Activated CD4-positive, alpha-beta T cell treated with anti-CD3 and anti-CD28 coated beads, Interleukin-2, amount 10 ng/mL, durations not matched to agents 24 days and 14 days (primary cell): ENCODE data around the gene FAN1. TPM values are rescaled to one million over a fixed set of nuclear protein-coding genes. Genes with fewer than 3 reads are reported as not detected.

Source experiments
- DNase-seq: peaks from one replicate; pipeline ENCODE4 v3.0.0; 2022
- H3K27ac Mint-ChIP-seq: one replicate; pipeline ENCODE4 v1.8.0; 2022; ENCODE audit warnings: mild to moderate bottlenecking, mixed read lengths
- H3K27me3 Mint-ChIP-seq: one replicate; pipeline ENCODE4 v1.8.0; 2022; ENCODE audit warnings: mixed read lengths
- H3K36me3 Mint-ChIP-seq: one replicate; pipeline ENCODE4 v1.8.0; 2022; ENCODE audit warnings: low read depth, mild to moderate bottlenecking, mixed read lengths
- H3K4me1 Mint-ChIP-seq: one replicate; pipeline ENCODE4 v1.8.0; 2021; ENCODE audit warnings: mixed read lengths
- H3K4me3 Mint-ChIP-seq: one replicate; pipeline ENCODE4 v1.8.0; 2022; ENCODE audit warnings: mild to moderate bottlenecking, moderate library complexity, mixed read lengths
- H3K9me3 Mint-ChIP-seq: one replicate; pipeline ENCODE4 v1.8.0; 2021; ENCODE audit warnings: mixed read lengths
- intact Hi-C: fragments of 100-400 bp; cut with micrococcal nuclease; formaldehyde crosslinking; loops from one replicate; pipeline ENCODE4 v1.15.1; 2023
- total RNA-seq: library from RNA; stranded (reverse); gene quantifications from 2 replicates; pipeline ENCODE4 v1.2.3, GENCODE V29; 2022

The FAN1 gene
- total RNA-seq, 1 donor from 2014 or later: 29.4 TPM

- peak; percentile 49 for DNase-seq
- Mint-ChIP-seq H3K9me3 (no peaks in the 10 kb centered on the region), H3K27me3 (no peaks in the 10 kb centered on the region), H3K4me3 (no peak overlapping the region), H3K4me1 (peaks cover 19% of the 10 kb centered on the region), H3K36me3 (peaks cover 30% of the 10 kb centered on the region), H3K27ac (no peak overlapping the region)
- intact Hi-C loops: loop anchor here (5.0 kb wide), 1 partner anchor 275 kb away; the partner anchor contains the start of gene ARHGAP11B
Observed at GRCh38 chr15:30901889-30902288, 1.8 kb upstream of the FAN1 start.

GRCh38 chr15:30904812-30905211 lies 1.1 kb downstream of the FAN1 start:
- no peak for DNase-seq
- H3K9me3 Mint-ChIP-seq: no peaks in the 10 kb centered on the region
- H3K27ac Mint-ChIP-seq: no peak overlapping the region
- H3K27me3 Mint-ChIP-seq: no peaks in the 10 kb centered on the region
- H3K4me3 Mint-ChIP-seq: peak overlapping the region; percentile 89
- intact Hi-C loops: loop anchor here (2.0 to 5.0 kb wide), 2 partner anchors 86 to 278 kb away; partner anchors contain the start of genes ARHGAP11B and MTMR10
- H3K36me3 Mint-ChIP-seq: peaks cover 44% of the 10 kb centered on the region
- H3K4me1 Mint-ChIP-seq: peaks cover 19% of the 10 kb centered on the region

GRCh38 chr15:30905821-30906220 lies 2.1 kb downstream of the FAN1 start:
- Mint-ChIP-seq H3K4me3 (no peak overlapping the region), H3K36me3 (peaks cover 50% of the 10 kb centered on the region), H3K27me3 (no peaks in the 10 kb centered on the region), H3K9me3 (no peaks in the 10 kb centered on the region), H3K4me1 (peaks cover 19% of the 10 kb centered on the region), H3K27ac (no peak overlapping the region)
- DNase-seq: no peak
- intact Hi-C loops: loop anchor here (2.0 kb wide), 1 partner anchor 85 kb away; the partner anchor contains the start of gene MTMR10

- peaks cover 50% of the 10 kb centered on the region for H3K36me3 Mint-ChIP-seq
- intact Hi-C loops: no loop called here
- H3K4me3 Mint-ChIP-seq: no peak overlapping the region
- H3K27me3 Mint-ChIP-seq: no peaks in the 10 kb centered on the region
- no peak overlapping the region for H3K27ac Mint-ChIP-seq
- H3K4me1 Mint-ChIP-seq: peaks cover 19% of the 10 kb centered on the region
- H3K9me3 Mint-ChIP-seq: no peaks in the 10 kb centered on the region
- DNase-seq: no peak
Observed at GRCh38 chr15:30906366-30906765, 2.7 kb downstream of the FAN1 start.

- Mint-ChIP-seq H3K36me3 (peaks cover 48% of the 10 kb centered on the region), H3K9me3 (no peaks in the 10 kb centered on the region), H3K4me1 (peaks cover 6% of the 10 kb centered on the region), H3K27ac (no peak overlapping the region), H3K27me3 (no peaks in the 10 kb centered on the region), H3K4me3 (no peak overlapping the region)
- no peak for DNase-seq
- intact Hi-C loops: no loop called here
Observed at GRCh38 chr15:30913761-30914160, 10.0 kb downstream of the FAN1 start.

- intact Hi-C loops: no loop called here
- peaks cover 6% of the 10 kb centered on the region for H3K4me1 Mint-ChIP-seq
- peaks cover 47% of the 10 kb centered on the region for H3K36me3 Mint-ChIP-seq
- no peaks in the 10 kb centered on the region for H3K9me3 Mint-ChIP-seq
- H3K27me3 Mint-ChIP-seq: no peaks in the 10 kb centered on the region
- H3K4me3 Mint-ChIP-seq: no peak overlapping the region
- no peak overlapping the region for H3K27ac Mint-ChIP-seq
- DNase-seq: no peak
Observed at GRCh38 chr15:30917013-30917412, 13.3 kb downstream of the FAN1 start.

GRCh38 chr15:30917675-30918074 lies 14.0 kb downstream of the FAN1 start:
- Mint-ChIP-seq H3K36me3 (peaks cover 45% of the 10 kb centered on the region), H3K27ac (no peak overlapping the region), H3K4me1 (peaks cover 6% of the 10 kb centered on the region), H3K27me3 (no peaks in the 10 kb centered on the region), H3K4me3 (no peak overlapping the region), H3K9me3 (no peaks in the 10 kb centered on the region)
- no peak for DNase-seq
- intact Hi-C loops: no loop called here

- Mint-ChIP-seq H3K27ac (no peak overlapping the region), H3K4me3 (no peak overlapping the region), H3K4me1 (peaks cover 6% of the 10 kb centered on the region), H3K9me3 (no peaks in the 10 kb centered on the region), H3K36me3 (peaks cover 44% of the 10 kb centered on the region), H3K27me3 (no peaks in the 10 kb centered on the region)
- intact Hi-C loops: no loop called here
- no peak for DNase-seq
Observed at GRCh38 chr15:30918366-30918765, 14.7 kb downstream of the FAN1 start.

- H3K4me3 Mint-ChIP-seq: no peak overlapping the region
- peaks cover 45% of the 10 kb centered on the region for H3K36me3 Mint-ChIP-seq
- H3K27me3 Mint-ChIP-seq: no peaks in the 10 kb centered on the region
- no peak for DNase-seq
- intact Hi-C loops: no loop called here
- H3K4me1 Mint-ChIP-seq: peaks cover 4% of the 10 kb centered on the region
- H3K9me3 Mint-ChIP-seq: no peaks in the 10 kb centered on the region
- H3K27ac Mint-ChIP-seq: no peak overlapping the region
Observed at GRCh38 chr15:30919877-30920550, 16.3 kb downstream of the FAN1 start.

- Mint-ChIP-seq H3K27me3 (no peaks in the 10 kb centered on the region), H3K36me3 (peaks cover 42% of the 10 kb centered on the region), H3K9me3 (no peaks in the 10 kb centered on the region), H3K27ac (no peak overlapping the region), H3K4me3 (no peak overlapping the region), H3K4me1 (peaks cover 3% of the 10 kb centered on the region)
- no peak for DNase-seq
- intact Hi-C loops: no loop called here
Observed at GRCh38 chr15:30921106-30921505, 17.4 kb downstream of the FAN1 start.

- Mint-ChIP-seq H3K9me3 (no peaks in the 10 kb centered on the region), H3K36me3 (peaks cover 44% of the 10 kb centered on the region), H3K27me3 (no peaks in the 10 kb centered on the region), H3K4me3 (no peak overlapping the region), H3K4me1 (peaks cover 1% of the 10 kb centered on the region), H3K27ac (no peak overlapping the region)
- no peak for DNase-seq
- intact Hi-C loops: no loop called here
Observed at GRCh38 chr15:30921781-30922479, 18.2 kb downstream of the FAN1 start.

- H3K4me1 Mint-ChIP-seq: no peaks in the 10 kb centered on the region
- peaks cover 41% of the 10 kb centered on the region for H3K36me3 Mint-ChIP-seq
- no peak overlapping the region for H3K27ac Mint-ChIP-seq
- intact Hi-C loops: no loop called here
- no peaks in the 10 kb centered on the region for H3K27me3 Mint-ChIP-seq
- H3K9me3 Mint-ChIP-seq: no peaks in the 10 kb centered on the region
- no peak overlapping the region for H3K4me3 Mint-ChIP-seq
- no peak for DNase-seq
Observed at GRCh38 chr15:30922480-30923311, 19.0 kb downstream of the FAN1 start.

GRCh38 chr15:30923429-30923828 lies 19.7 kb downstream of the FAN1 start:
- no peaks in the 10 kb centered on the region for H3K4me1 Mint-ChIP-seq
- no peak overlapping the region for H3K4me3 Mint-ChIP-seq
- no peaks in the 10 kb centered on the region for H3K9me3 Mint-ChIP-seq
- H3K27ac Mint-ChIP-seq: no peak overlapping the region
- no peaks in the 10 kb centered on the region for H3K27me3 Mint-ChIP-seq
- H3K36me3 Mint-ChIP-seq: peaks cover 42% of the 10 kb centered on the region
- intact Hi-C loops: no loop called here
- no peak for DNase-seq

- intact Hi-C loops: no loop called here
- H3K27ac Mint-ChIP-seq: no peak overlapping the region
- no peaks in the 10 kb centered on the region for H3K9me3 Mint-ChIP-seq
- DNase-seq: no peak
- H3K4me1 Mint-ChIP-seq: no peaks in the 10 kb centered on the region
- H3K36me3 Mint-ChIP-seq: peaks cover 46% of the 10 kb centered on the region
- H3K4me3 Mint-ChIP-seq: no peak overlapping the region
- no peaks in the 10 kb centered on the region for H3K27me3 Mint-ChIP-seq
Observed at GRCh38 chr15:30924353-30924752, 20.6 kb downstream of the FAN1 start.
